ENCODE measurements around the gene PDK1. TPM values are rescaled to one million over a fixed set of nuclear protein-coding genes. Genes with fewer than 3 reads are reported as not detected.

The PDK1 gene
- total RNA-seq, 4 donors from 2014 or later, result 10.3 to 21.4 (median 16.7) TPM

DNA sequence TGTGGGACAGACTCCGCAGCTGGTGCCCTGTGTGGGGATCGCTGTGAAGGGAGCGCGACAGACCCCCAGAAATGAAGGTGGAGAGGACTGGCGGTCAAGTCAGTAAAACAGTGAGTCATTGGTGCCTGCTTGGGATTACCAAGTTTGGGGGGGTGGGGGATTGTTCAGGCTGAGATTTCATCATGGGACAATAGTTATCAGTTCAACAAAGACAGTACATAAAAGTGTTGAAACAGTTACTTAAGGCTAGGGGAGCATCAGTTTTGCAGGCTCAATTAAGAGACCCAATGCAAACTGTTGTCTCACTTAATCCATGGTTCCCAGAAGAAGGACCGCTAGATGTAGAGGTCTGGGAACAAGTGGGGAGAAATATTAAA is 42.4 kb upstream of the PDK1 start:
- no peak for DNase-seq
- Histone ChIP-seq H3K36me3 (peaks cover 0 to under 1% (median 0%) of the 10 kb centered on the region in 3 donors), H3K4me1 (no peaks in the 10 kb centered on the region), H3K4me3 (no peak overlapping the region), H3K27me3 (no peaks in the 10 kb centered on the region), H3K9me3 (peaks cover 0 to 34% (median 22%) of the 10 kb centered on the region in 3 donors), H3K27ac (no peak overlapping the region)
- no peak for TF ChIP-seq POLR2A (IDR thresholded peaks at IDR 0.05)
- TF ChIP-seq, protein P1, sequence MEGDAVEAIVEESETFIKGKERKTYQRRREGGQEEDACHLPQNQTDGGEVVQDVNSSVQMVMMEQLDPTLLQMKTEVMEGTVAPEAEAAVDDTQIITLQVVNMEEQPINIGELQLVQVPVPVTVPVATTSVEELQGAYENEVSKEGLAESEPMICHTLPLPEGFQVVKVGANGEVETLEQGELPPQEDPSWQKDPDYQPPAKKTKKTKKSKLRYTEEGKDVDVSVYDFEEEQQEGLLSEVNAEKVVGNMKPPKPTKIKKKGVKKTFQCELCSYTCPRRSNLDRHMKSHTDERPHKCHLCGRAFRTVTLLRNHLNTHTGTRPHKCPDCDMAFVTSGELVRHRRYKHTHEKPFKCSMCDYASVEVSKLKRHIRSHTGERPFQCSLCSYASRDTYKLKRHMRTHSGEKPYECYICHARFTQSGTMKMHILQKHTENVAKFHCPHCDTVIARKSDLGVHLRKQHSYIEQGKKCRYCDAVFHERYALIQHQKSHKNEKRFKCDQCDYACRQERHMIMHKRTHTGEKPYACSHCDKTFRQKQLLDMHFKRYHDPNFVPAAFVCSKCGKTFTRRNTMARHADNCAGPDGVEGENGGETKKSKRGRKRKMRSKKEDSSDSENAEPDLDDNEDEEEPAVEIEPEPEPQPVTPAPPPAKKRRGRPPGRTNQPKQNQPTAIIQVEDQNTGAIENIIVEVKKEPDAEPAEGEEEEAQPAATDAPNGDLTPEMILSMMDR (IDR thresholded peaks at IDR 0.05), result no peak
- intact Hi-C loops (cut with DNase I), result no loop called here
- WGBS, 2 donors, result 93 to 96% methylated on average over 4 to 6 of the region's 6 CpGs

DNA sequence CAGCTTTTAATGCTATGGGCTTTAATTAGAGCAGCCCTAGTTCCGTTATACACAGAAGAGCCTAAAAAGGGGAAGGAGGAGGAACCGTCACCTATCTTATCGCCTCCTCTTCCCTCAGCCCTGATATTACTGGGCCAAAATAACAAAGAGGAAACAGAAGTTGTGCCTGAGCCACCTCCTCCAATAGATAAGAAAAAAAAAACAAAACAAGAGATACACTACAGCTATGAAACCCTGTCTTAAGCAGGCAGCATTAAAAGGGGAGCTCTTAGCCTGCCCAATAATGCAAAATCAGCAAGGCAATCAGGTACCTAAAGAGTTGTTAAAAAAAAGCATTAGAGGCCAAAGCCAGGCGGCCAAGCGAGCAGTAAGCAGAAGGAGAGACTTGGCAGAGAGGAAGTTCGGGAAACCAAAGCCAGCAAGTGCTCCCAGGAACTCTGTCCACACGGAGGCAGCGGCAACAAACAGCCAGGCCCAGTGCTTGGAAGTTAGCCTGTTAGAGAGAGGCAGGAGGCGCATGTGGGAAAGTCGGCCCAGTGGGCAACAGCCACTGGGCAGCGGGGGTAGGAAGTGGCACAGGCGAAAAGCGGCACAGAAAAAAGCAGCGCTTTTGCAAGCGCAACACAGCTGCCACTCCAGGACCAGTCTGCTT is 41.8 kb upstream of the PDK1 start:
- Histone ChIP-seq H3K27me3 (no peaks in the 10 kb centered on the region), H3K9me3 (peaks cover 0 to 34% (median 22%) of the 10 kb centered on the region in 3 donors), H3K36me3 (no peaks in the 10 kb centered on the region), H3K4me3 (no peak overlapping the region), H3K27ac (no peak overlapping the region), H3K4me1 (no peaks in the 10 kb centered on the region)
- intact Hi-C loops (cut with DNase I), result no loop called here
- DNase-seq, result no peak
- WGBS, 2 donors, result 84 to 87% methylated on average over 15 of the region's 15 CpGs
- no peak for TF ChIP-seq POLR2A (IDR thresholded peaks at IDR 0.05)
- TF ChIP-seq, protein P1 (IDR thresholded peaks at IDR 0.05), result no peak

DNA sequence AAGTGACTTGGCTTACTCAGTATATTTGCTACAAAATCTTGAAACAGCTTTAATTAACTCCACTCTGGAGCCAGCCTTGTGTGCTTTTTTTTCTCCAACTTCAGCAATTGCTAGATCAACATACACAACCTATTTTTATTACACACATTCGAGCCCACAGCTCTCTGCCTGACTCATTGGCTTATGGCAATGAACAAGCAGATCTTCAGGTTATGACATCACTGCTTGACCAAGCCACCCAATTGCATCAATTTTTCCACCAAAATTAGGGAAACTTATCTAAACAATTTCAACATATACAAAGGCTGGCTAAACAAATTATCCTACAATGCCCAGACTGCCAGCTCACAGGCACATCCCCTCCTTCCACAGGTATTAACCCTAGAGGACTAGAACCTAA is 39.6 kb upstream of the PDK1 start:
- Histone ChIP-seq H3K27ac (no peak overlapping the region), H3K4me1 (no peaks in the 10 kb centered on the region), H3K27me3 (no peaks in the 10 kb centered on the region), H3K36me3 (no peaks in the 10 kb centered on the region), H3K4me3 (no peak overlapping the region), H3K9me3 (peaks cover 0 to 28% (median 18%) of the 10 kb centered on the region in 3 donors)
- intact Hi-C loops (cut with DNase I), result no loop called here
- WGBS, 2 donors, result 24 to 44% methylated on average over 1 of the region's 1 CpG
- no peak for DNase-seq
- TF ChIP-seq POLR2A (IDR thresholded peaks at IDR 0.05), result no peak
- TF ChIP-seq, protein P1 (IDR thresholded peaks at IDR 0.05), result no peak

DNA sequence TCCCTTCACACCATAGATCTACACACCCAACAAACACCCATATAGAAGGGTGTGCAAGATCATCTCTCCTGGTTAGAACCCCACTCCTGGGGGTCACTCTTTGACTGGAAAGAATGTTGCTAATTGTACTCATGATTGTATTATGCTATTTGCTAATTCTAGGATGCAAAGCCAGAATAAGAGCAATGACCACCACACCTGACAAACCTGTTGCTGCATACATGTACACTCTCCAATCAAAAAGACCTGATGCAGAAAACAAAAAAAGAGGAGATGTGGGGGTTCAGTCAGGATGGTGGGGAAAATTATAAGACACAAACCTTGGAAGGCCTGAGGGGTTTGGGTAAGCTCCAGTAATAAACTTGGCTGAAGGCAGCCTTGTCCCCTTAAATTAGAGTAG is 36.9 kb upstream of the PDK1 start:
- Histone ChIP-seq H3K27me3 (no peaks in the 10 kb centered on the region), H3K4me1 (no peaks in the 10 kb centered on the region), H3K27ac (no peak overlapping the region), H3K4me3 (no peak overlapping the region), H3K36me3 (no peaks in the 10 kb centered on the region), H3K9me3 (peaks cover 0 to 3% (median 0%) of the 10 kb centered on the region in 3 donors)
- intact Hi-C loops (cut with DNase I), result no loop called here
- no peak for DNase-seq
- no peak for TF ChIP-seq POLR2A (IDR thresholded peaks at IDR 0.05)
- TF ChIP-seq, protein P1 (IDR thresholded peaks at IDR 0.05), result no peak

DNA sequence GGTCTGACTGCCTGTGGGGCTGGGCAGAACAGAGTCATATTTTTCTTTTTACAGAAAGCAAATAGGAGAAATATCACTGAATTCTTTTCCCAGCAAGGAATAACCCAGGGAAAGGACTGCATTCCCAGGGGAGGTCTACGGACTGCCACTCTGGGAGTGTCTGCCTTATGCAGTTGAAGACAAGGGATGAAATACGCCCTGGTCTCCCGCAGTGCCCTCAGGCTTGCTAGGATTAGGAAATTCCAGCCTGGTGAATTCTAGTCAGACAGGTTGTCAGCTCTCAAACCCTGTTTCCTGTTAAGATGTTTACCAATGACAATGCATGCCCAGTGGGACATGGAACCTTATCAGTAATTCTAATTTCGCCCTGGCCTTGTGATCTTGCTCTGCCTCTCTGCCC is 30.3 kb upstream of the PDK1 start:
- no peak overlapping the region for H3K27ac ChIP-seq
- no peak overlapping the region for H3K4me3 ChIP-seq
- peaks cover 0 to 16% (median 13%) of the 10 kb centered on the region in 3 donors for H3K9me3 ChIP-seq
- TF ChIP-seq POLR2A (IDR thresholded peaks at IDR 0.05), result no peak
- TF ChIP-seq, protein P1 (IDR thresholded peaks at IDR 0.05), result no peak
- DNase-seq, result no peak
- intact Hi-C loops (cut with DNase I), result no loop called here
- H3K4me1 ChIP-seq, result no peaks in the 10 kb centered on the region
- 79 to 86% methylated on average over 4 of the region's 4 CpGs for WGBS, 2 donors
- no peaks in the 10 kb centered on the region for H3K27me3 ChIP-seq
- no peaks in the 10 kb centered on the region for H3K36me3 ChIP-seq
